ENCODE results near the gene SAMM50.
"Not testable (repeated sequence)": the region's sequence is repeated elsewhere in the genome, so short reads cannot be mapped to it uniquely, and the experiment has no call there.

The SAMM50 gene

GRCh38 chr22:44012591-44012990 is 57.3 kb downstream of the SAMM50 start:
- TF ChIP-seq CTCF (IDR thresholded peaks at IDR 0.05; ENCODE audit: insufficient read depth, low read length, poor library complexity, severe bottlenecking) (no peak), EZH2phosphoT487 (conservative IDR thresholded peaks at IDR 0.05; ENCODE audit: low read length) (no peak)
- H2AFZ ChIP-seq (ENCODE audit: low read depth, low read length, severe bottlenecking): no peak overlapping the region

DNA sequence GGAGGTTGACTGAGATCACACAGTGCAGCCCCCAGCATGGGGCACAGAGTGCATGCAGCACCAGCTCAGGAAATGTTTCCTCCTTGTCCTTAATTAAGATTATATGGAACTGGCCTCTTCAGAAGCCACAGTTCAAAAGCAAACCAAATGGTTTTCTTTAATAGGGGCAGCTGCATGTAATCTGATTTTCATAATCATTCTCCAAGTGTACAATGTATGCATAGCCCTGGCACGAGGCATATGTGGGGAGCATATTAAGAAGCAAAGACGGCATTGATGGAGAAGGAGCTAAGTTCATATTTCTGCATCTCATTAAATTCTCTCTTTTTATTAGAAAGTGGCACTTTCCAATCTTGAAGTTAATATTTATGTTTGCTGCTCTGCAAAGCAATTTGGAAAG is 59.0 kb downstream of the SAMM50 start:
- TF ChIP-seq CTCF (IDR thresholded peaks at IDR 0.05; ENCODE audit: insufficient read depth, low read length, poor library complexity, severe bottlenecking): no peak
- TF ChIP-seq EZH2phosphoT487 (conservative IDR thresholded peaks at IDR 0.05; ENCODE audit: low read length): no peak
- Histone ChIP-seq H3K79me2 (ENCODE audit: insufficient read depth, low read length) (no peaks in the 10 kb centered on the region), H2AFZ (ENCODE audit: low read depth, low read length, severe bottlenecking) (no peak overlapping the region), H3K27ac (ENCODE audit: low read depth, low read length) (no peak overlapping the region), H3K27me3 (ENCODE audit: low read length) (no peaks in the 10 kb centered on the region), H3K9me3 (ENCODE audit: insufficient read depth, low read length) (no peaks in the 10 kb centered on the region), H4K20me1 (ENCODE audit: low read depth, low read length) (no peaks in the 10 kb centered on the region), H3K36me3 (ENCODE audit: low read length) (no peaks in the 10 kb centered on the region), H3F3A (ENCODE audit: insufficient read depth) (no peaks in the 10 kb centered on the region), H3K4me3 (ENCODE audit: insufficient read depth, low read length, poor library complexity, severe bottlenecking) (no peak overlapping the region), H3K9ac (ENCODE audit: low read length) (no peak overlapping the region), H3K4me2 (ENCODE audit: low read depth, low read length, poor library complexity, severe bottlenecking) (no peak overlapping the region), H3K9me2 (replicated peaks; ENCODE audit: insufficient read depth, low read length) (no peaks in the 10 kb centered on the region)

More at GRCh38 chr22:44012591-44012990, 57.3 kb downstream of the SAMM50 start:
- Histone ChIP-seq H3K27me3 (ENCODE audit: low read length) (no peaks in the 10 kb centered on the region), H4K20me1 (ENCODE audit: low read depth, low read length) (no peaks in the 10 kb centered on the region), H3K9me3 (ENCODE audit: insufficient read depth, low read length) (no peaks in the 10 kb centered on the region), H3K9me2 (replicated peaks; ENCODE audit: insufficient read depth, low read length) (no peaks in the 10 kb centered on the region), H3K79me2 (ENCODE audit: insufficient read depth, low read length) (no peaks in the 10 kb centered on the region), H3K36me3 (ENCODE audit: low read length) (no peaks in the 10 kb centered on the region), H3K4me3 (ENCODE audit: insufficient read depth, low read length, poor library complexity, severe bottlenecking) (no peak overlapping the region), H3K4me2 (ENCODE audit: low read depth, low read length, poor library complexity, severe bottlenecking) (no peak overlapping the region), H3K9ac (ENCODE audit: low read length) (no peak overlapping the region), H3K27ac (ENCODE audit: low read depth, low read length) (no peak overlapping the region), H3F3A (ENCODE audit: insufficient read depth) (no peaks in the 10 kb centered on the region)

- H3K79me2 ChIP-seq (ENCODE audit: insufficient read depth, low read length); H2AFZ ChIP-seq (ENCODE audit: low read depth, low read length, severe bottlenecking); H3K27me3 ChIP-seq (ENCODE audit: low read length); H3K9me3 ChIP-seq (ENCODE audit: insufficient read depth, low read length); H3K36me3 ChIP-seq (ENCODE audit: low read length); H3K9ac ChIP-seq (ENCODE audit: low read length); H3K27ac ChIP-seq (ENCODE audit: low read depth, low read length); H3K4me2 ChIP-seq (ENCODE audit: low read depth, low read length, poor library complexity, severe bottlenecking); H3K4me3 ChIP-seq (ENCODE audit: insufficient read depth, low read length, poor library complexity, severe bottlenecking); H3F3A ChIP-seq (ENCODE audit: insufficient read depth); H3K9me2 ChIP-seq (replicated peaks; ENCODE audit: insufficient read depth, low read length); H4K20me1 ChIP-seq (ENCODE audit: low read depth, low read length): not testable (repeated sequence)
Observed at GRCh38 chr22:44016586-44016985, 61.3 kb downstream of the SAMM50 start.

DNA sequence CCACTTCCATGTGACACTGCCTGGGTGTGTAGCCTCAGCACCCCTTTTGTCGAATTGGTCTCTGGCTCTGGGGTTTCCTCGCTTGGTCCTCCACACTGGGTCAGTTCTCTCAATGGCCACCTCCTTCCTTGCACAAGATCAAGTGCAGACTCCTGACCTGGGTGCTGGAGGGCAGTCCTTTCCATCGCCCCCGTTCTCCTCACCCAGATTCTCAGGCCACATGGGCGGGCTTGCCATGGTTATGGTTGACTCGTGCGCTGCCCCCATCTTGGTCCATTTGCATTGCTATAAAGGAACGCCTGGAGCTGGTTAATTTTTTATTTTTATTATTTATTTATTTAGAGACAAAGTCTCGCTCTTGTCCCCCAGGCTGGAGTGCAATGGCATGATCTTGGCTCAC is 63.4 kb downstream of the SAMM50 start:
- H3K9ac ChIP-seq (ENCODE audit: low read length): no peak overlapping the region
- no peak overlapping the region for H3K4me3 ChIP-seq (ENCODE audit: insufficient read depth, low read length, poor library complexity, severe bottlenecking)
- no peaks in the 10 kb centered on the region for H3K9me3 ChIP-seq (ENCODE audit: insufficient read depth, low read length)
- H3K9me2 ChIP-seq (replicated peaks; ENCODE audit: insufficient read depth, low read length): no peaks in the 10 kb centered on the region
- H3K79me2 ChIP-seq (ENCODE audit: insufficient read depth, low read length): no peaks in the 10 kb centered on the region
- H3K4me2 ChIP-seq (ENCODE audit: low read depth, low read length, poor library complexity, severe bottlenecking): no peak overlapping the region
- H4K20me1 ChIP-seq (ENCODE audit: low read depth, low read length): no peaks in the 10 kb centered on the region
- TF ChIP-seq EZH2phosphoT487 (conservative IDR thresholded peaks at IDR 0.05; ENCODE audit: low read length) (no peak), CTCF (IDR thresholded peaks at IDR 0.05; ENCODE audit: insufficient read depth, low read length, poor library complexity, severe bottlenecking) (no peak)
- H3K36me3 ChIP-seq (ENCODE audit: low read length): no peaks in the 10 kb centered on the region
- H3K27me3 ChIP-seq (ENCODE audit: low read length): no peaks in the 10 kb centered on the region
- H3K27ac ChIP-seq (ENCODE audit: low read depth, low read length): no peak overlapping the region
- H2AFZ ChIP-seq (ENCODE audit: low read depth, low read length, severe bottlenecking): no peak overlapping the region
- no peaks in the 10 kb centered on the region for H3F3A ChIP-seq (ENCODE audit: insufficient read depth)

All from SU-DHL-6 (cell line).